ENCODE measurements around the gene PRPS1L1.

DNA sequence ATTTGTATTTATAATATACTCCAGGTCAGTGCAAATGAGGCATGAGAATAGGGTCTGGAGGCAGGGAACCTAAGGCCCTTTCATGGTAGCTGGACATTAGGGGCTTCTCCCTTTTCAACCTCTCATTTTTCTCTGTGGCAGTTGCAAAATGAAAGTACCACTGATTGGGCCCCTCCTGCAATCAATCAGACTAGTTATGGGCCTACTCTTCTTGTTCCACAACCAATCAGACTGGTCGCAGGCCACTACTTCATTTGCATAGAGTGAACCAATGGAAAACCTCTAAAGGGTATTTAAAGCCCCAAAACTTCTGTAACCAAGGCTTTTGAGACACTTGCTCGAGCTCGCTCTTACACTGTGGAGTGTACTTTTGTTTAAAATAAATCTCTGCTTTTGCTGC is 10.0 kb upstream of the PRPS1L1 start:
- TF ChIP-seq, protein P1, sequence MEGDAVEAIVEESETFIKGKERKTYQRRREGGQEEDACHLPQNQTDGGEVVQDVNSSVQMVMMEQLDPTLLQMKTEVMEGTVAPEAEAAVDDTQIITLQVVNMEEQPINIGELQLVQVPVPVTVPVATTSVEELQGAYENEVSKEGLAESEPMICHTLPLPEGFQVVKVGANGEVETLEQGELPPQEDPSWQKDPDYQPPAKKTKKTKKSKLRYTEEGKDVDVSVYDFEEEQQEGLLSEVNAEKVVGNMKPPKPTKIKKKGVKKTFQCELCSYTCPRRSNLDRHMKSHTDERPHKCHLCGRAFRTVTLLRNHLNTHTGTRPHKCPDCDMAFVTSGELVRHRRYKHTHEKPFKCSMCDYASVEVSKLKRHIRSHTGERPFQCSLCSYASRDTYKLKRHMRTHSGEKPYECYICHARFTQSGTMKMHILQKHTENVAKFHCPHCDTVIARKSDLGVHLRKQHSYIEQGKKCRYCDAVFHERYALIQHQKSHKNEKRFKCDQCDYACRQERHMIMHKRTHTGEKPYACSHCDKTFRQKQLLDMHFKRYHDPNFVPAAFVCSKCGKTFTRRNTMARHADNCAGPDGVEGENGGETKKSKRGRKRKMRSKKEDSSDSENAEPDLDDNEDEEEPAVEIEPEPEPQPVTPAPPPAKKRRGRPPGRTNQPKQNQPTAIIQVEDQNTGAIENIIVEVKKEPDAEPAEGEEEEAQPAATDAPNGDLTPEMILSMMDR (conservative IDR thresholded peaks at IDR 0.05; ENCODE audit: low read depth, low read length) = no peak
- TF ChIP-seq EZH2 (IDR thresholded peaks at IDR 0.05; ENCODE audit: low read length, unreplicated experiment) (no peak), EZH2phosphoT487 (IDR thresholded peaks at IDR 0.05; ENCODE audit: borderline replicate concordance, low read length) (no peak)

Measured in PC-3 (cell line).